ENCODE measurements around the gene BMPR1A.
"Not testable (repeated sequence)": the region's sequence is repeated elsewhere in the genome, so short reads cannot be mapped to it uniquely, and the experiment has no call there.

Gene BMPR1A

GRCh38 chr10:86940076-86940475 is 183.7 kb downstream of the BMPR1A start:
- not testable (repeated sequence) for DNase-seq (ENCODE audit: low read depth in 2 of 2)

GRCh38 chr10:86940677-86941076 is 184.3 kb downstream of the BMPR1A start:
- no peak for DNase-seq (ENCODE audit: low read depth in 2 of 2)

- no peak for DNase-seq (ENCODE audit: low read depth in 2 of 2)
Observed at GRCh38 chr10:86941426-86941825, 185.0 kb downstream of the BMPR1A start.

- no peak for DNase-seq (ENCODE audit: low read depth in 2 of 2)
Observed at GRCh38 chr10:86941991-86942421, 185.6 kb downstream of the BMPR1A start.

- DNase-seq (ENCODE audit: low read depth in 2 of 2) = no peak
Observed at GRCh38 chr10:86942441-86943315, 186.3 kb downstream of the BMPR1A start.

- DNase-seq (ENCODE audit: low read depth in 2 of 2) = no peak
Observed at GRCh38 chr10:86943316-86944030, 187.1 kb downstream of the BMPR1A start.

- no peak for DNase-seq (ENCODE audit: low read depth in 2 of 2)
Observed at GRCh38 chr10:86944031-86944419, 187.6 kb downstream of the BMPR1A start.

GRCh38 chr10:86944471-86944870 is 188.1 kb downstream of the BMPR1A start:
- DNase-seq (ENCODE audit: low read depth in 2 of 2) = no peak

- no peak for DNase-seq (ENCODE audit: low read depth in 2 of 2)
Observed at GRCh38 chr10:86944907-86945306, 188.5 kb downstream of the BMPR1A start.

- no peak for DNase-seq (ENCODE audit: low read depth in 2 of 2)
Observed at GRCh38 chr10:86945361-86946212, 189.2 kb downstream of the BMPR1A start.

- no peak for DNase-seq (ENCODE audit: low read depth in 2 of 2)
Observed at GRCh38 chr10:86946213-86947155, 190.1 kb downstream of the BMPR1A start.

GRCh38 chr10:86947806-86948205 is 191.4 kb downstream of the BMPR1A start:
- not testable (repeated sequence) for DNase-seq (ENCODE audit: low read depth in 2 of 2)

- DNase-seq (ENCODE audit: low read depth in 2 of 2) = no peak
Observed at GRCh38 chr10:86950349-86950748, 193.9 kb downstream of the BMPR1A start.

- DNase-seq (ENCODE audit: low read depth in 2 of 2) = no peak
Observed at GRCh38 chr10:86951184-86951761, 194.9 kb downstream of the BMPR1A start.

- no peak for DNase-seq (ENCODE audit: low read depth in 2 of 2)
Observed at GRCh38 chr10:86952106-86952505, 195.7 kb downstream of the BMPR1A start.

- not testable (repeated sequence) for DNase-seq (ENCODE audit: low read depth in 2 of 2)
Observed at GRCh38 chr10:86952697-86953096, 196.3 kb downstream of the BMPR1A start.

GRCh38 chr10:86953747-86954680 is 197.6 kb downstream of the BMPR1A start:
- DNase-seq (ENCODE audit: low read depth in 2 of 2) = no peak

- no peak for DNase-seq (ENCODE audit: low read depth in 2 of 2)
Observed at GRCh38 chr10:86954681-86955500, 198.5 kb downstream of the BMPR1A start.
